Body of pancreas (tissue), 4 donors: Measurements from ENCODE around the gene PIEZO1.

Source experiments
- CTCF ChIP-seq, 7 experiments: fragments of 450-650 bp in 4 of 7; fragments of 200-600 bp in 3 of 7; sonication (generic) in 3 of 7; IDR thresholded peaks; one replicate each; pipeline ENCODE4 v1.5.1; 2016 to 2019; ENCODE audit warnings: antibody characterized with exemption in 7 of 7
- POLR2A ChIP-seq, 3 donors: fragments of 450-650 bp; IDR thresholded peaks; one replicate each; pipeline ENCODE4 v1.6.1; 2016; ENCODE audit warnings: antibody characterized with exemption in 3 of 3, mild to moderate bottlenecking in 2 of 3

DNA sequence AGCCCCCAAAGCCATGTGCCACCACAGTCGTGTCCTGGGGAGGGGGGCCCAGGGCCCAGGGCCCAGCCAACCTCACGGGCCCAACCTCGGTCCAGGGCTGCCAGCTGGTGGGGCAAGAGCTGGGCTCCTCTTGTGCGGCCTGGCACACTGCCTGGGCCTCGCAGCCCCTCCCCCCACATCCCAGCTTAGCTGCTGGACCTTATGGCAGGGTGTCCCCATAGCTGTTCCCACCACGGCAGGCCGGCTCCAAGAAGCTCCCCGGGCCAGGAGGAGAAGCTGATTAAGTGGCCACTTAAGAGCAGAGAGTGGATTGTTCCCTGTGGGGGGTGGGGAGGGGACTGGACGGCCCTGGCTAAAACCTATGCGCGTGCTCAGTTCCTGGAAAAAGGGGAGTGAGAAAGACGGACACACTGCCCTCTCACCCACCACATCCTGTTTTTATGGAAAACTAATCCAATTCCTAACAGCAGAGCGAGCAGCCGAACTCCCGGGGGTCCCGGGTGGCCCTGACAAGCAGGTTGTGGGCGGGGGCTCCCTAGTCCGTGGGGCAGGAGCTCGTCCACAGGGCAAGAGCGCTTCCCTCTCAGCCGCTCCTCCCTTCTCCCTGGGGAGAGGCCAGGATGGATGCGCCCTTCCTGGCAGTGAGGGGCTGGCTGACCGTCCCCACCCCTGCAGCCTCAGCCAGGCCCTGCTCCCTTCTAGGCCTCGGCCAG is 16.8 kb downstream of the PIEZO1 start:
- TF ChIP-seq CTCF (IDR thresholded peaks at IDR 0.05) = no peak
- TF ChIP-seq POLR2A (IDR thresholded peaks at IDR 0.05) = no peak
